Kidney epithelial cell (primary cell): ENCODE measurements around the gene NRP1. TPM values are rescaled to one million over a fixed set of nuclear protein-coding genes. Genes with fewer than 3 reads are reported as not detected.

Source experiments
- DNase-seq: peaks from one replicate; pipeline ENCODE4 v3.0.0-alpha.2; 2010; ENCODE audit warnings: low read depth
- H3K27me3 ChIP-seq: 2 replicates; pipeline ENCODE4 v1.6.0; 2011; ENCODE audit warnings: low read length; ENCODE audit not compliant: control insufficient read depth, insufficient read depth
- H3K36me3 ChIP-seq: 2 replicates; pipeline ENCODE4 v1.5.1; 2011; ENCODE audit warnings: low read length; ENCODE audit not compliant: control insufficient read depth, insufficient read depth
- H3K4me3 ChIP-seq: 2 replicates; pipeline ENCODE4 v1.5.1; 2011; ENCODE audit warnings: low read depth, mild to moderate bottlenecking, control low read depth, low read length
- CTCF ChIP-seq: IDR thresholded peaks from 2 replicates; pipeline ENCODE4 v1.5.1; 2011; ENCODE audit warnings: mild to moderate bottlenecking, moderate library complexity, low read length, control low read depth, inconsistent platforms; ENCODE audit not compliant: insufficient read depth, poor library complexity, severe bottlenecking
- total RNA-seq: library from RNA; depleted of rRNA; stranded (reverse); fragments of >200 nt; gene quantifications from 2 replicates; pipeline ENCODE4 v1.2.3, GENCODE V29; 2015

NRP1 gene
- total RNA-seq, 1 donor from 2014 or later, result 72.6 TPM

- no peaks in the 10 kb centered on the region for H3K36me3 ChIP-seq
- peak; percentile 97 for DNase-seq
- H3K4me3 ChIP-seq, result no peak overlapping the region
- H3K27me3 ChIP-seq, result no peaks in the 10 kb centered on the region
- TF ChIP-seq CTCF, result no peak
Measured at GRCh38 chr10:33365871-33366411, 31.5 kb upstream of the NRP1 start.

- DNase-seq, result no peak
- Histone ChIP-seq H3K27me3 (no peaks in the 10 kb centered on the region), H3K36me3 (no peaks in the 10 kb centered on the region), H3K4me3 (no peak overlapping the region)
- no peak for TF ChIP-seq CTCF
Measured at GRCh38 chr10:33365301-33365700, 30.8 kb upstream of the NRP1 start.

GRCh38 chr10:33363106-33363505 lies 28.6 kb upstream of the NRP1 start:
- H3K4me3 ChIP-seq, result no peak overlapping the region
- no peak for TF ChIP-seq CTCF
- DNase-seq, result no peak
- H3K36me3 ChIP-seq, result no peaks in the 10 kb centered on the region
- H3K27me3 ChIP-seq, result no peaks in the 10 kb centered on the region

GRCh38 chr10:33358016-33358415 lies 23.5 kb upstream of the NRP1 start:
- DNase-seq, result no peak
- Histone ChIP-seq H3K27me3 (no peaks in the 10 kb centered on the region), H3K4me3 (no peak overlapping the region), H3K36me3 (no peaks in the 10 kb centered on the region)
- TF ChIP-seq CTCF, result no peak

- Histone ChIP-seq H3K4me3 (no peak overlapping the region), H3K27me3 (no peaks in the 10 kb centered on the region), H3K36me3 (no peaks in the 10 kb centered on the region)
- no peak for TF ChIP-seq CTCF
- no peak for DNase-seq
Measured at GRCh38 chr10:33355274-33355673, 20.8 kb upstream of the NRP1 start.

- Histone ChIP-seq H3K4me3 (no peak overlapping the region), H3K27me3 (no peaks in the 10 kb centered on the region), H3K36me3 (no peaks in the 10 kb centered on the region)
- no peak for DNase-seq
- no peak for TF ChIP-seq CTCF
Measured at GRCh38 chr10:33353853-33354252, 19.4 kb upstream of the NRP1 start.
